ENCODE measurements around the gene ARAP1. TPM values are rescaled to one million over a fixed set of nuclear protein-coding genes. Genes with fewer than 3 reads are reported as not detected.

The ARAP1 gene
- total RNA-seq, 4 donors from 2014 or later = 90.3 to 146 (median 122) TPM

GRCh38 chr11:72779495-72780128 lies 27.4 kb upstream of the ARAP1 start:
- TF ChIP-seq CTCF (IDR thresholded peaks at IDR 0.05) (no peak), POLR2A (IDR thresholded peaks at IDR 0.05) (no peak)
- intact Hi-C loops (cut with DNase I) = no loop called here
- Histone ChIP-seq H3K9me3 (no peaks in the 10 kb centered on the region), H3K36me3 (no peaks in the 10 kb centered on the region), H3K4me3 (replicated peaks in 1 of 3) (no peak overlapping the region), H3K4me1 (peaks cover 24 to 36% of the 10 kb centered on the region in 2 donors), H3K27me3 (no peaks in the 10 kb centered on the region), H3K27ac (no peak overlapping the region)
- DNase-seq = no peak
- WGBS, 2 donors = 87 to 93% methylated on average over 4 of the region's 4 CpGs

GRCh38 chr11:72778535-72779494 lies 26.6 kb upstream of the ARAP1 start:
- Histone ChIP-seq H3K4me1 (peaks cover 24 to 37% of the 10 kb centered on the region in 2 donors), H3K27ac (no peak overlapping the region), H3K9me3 (no peaks in the 10 kb centered on the region), H3K36me3 (no peaks in the 10 kb centered on the region), H3K4me3 (replicated peaks in 1 of 3) (no peak overlapping the region), H3K27me3 (no peaks in the 10 kb centered on the region)
- no peak for TF ChIP-seq CTCF (IDR thresholded peaks at IDR 0.05)
- TF ChIP-seq POLR2A (IDR thresholded peaks at IDR 0.05) = no peak
- WGBS, 2 donors = 92 to 99% methylated on average over 5 to 7 of the region's 7 CpGs
- DNase-seq = no peak
- intact Hi-C loops (cut with DNase I) = no loop called here

- Histone ChIP-seq H3K36me3 (no peaks in the 10 kb centered on the region), H3K4me1 (peaks cover 24 to 45% of the 10 kb centered on the region in 2 donors), H3K27ac (no peak overlapping the region), H3K4me3 (replicated peaks in 1 of 3) (no peak overlapping the region), H3K9me3 (no peaks in the 10 kb centered on the region), H3K27me3 (no peaks in the 10 kb centered on the region)
- no peak for DNase-seq
- WGBS, 2 donors = 81 to 92% methylated on average over 4 to 5 of the region's 5 CpGs
- intact Hi-C loops (cut with DNase I) = no loop called here
- no peak for TF ChIP-seq CTCF (IDR thresholded peaks at IDR 0.05)
- no peak for TF ChIP-seq POLR2A (IDR thresholded peaks at IDR 0.05)
Measured at GRCh38 chr11:72777755-72778278, 25.6 kb upstream of the ARAP1 start.

GRCh38 chr11:72776844-72777754 lies 24.9 kb upstream of the ARAP1 start:
- DNase-seq = no peak
- Histone ChIP-seq H3K4me1 (peaks cover 21 to 43% of the 10 kb centered on the region in 2 donors), H3K27ac (no peak overlapping the region), H3K4me3 (replicated peaks in 1 of 3) (no peak overlapping the region), H3K9me3 (no peaks in the 10 kb centered on the region), H3K36me3 (no peaks in the 10 kb centered on the region), H3K27me3 (no peaks in the 10 kb centered on the region)
- intact Hi-C loops (cut with DNase I) = no loop called here
- no peak for TF ChIP-seq CTCF (IDR thresholded peaks at IDR 0.05)
- no peak for TF ChIP-seq POLR2A (IDR thresholded peaks at IDR 0.05)
- WGBS, 2 donors = 89 to 90% methylated on average over 1 to 5 of the region's 7 CpGs
